ENCODE measurements around the gene HHAT.

DNA sequence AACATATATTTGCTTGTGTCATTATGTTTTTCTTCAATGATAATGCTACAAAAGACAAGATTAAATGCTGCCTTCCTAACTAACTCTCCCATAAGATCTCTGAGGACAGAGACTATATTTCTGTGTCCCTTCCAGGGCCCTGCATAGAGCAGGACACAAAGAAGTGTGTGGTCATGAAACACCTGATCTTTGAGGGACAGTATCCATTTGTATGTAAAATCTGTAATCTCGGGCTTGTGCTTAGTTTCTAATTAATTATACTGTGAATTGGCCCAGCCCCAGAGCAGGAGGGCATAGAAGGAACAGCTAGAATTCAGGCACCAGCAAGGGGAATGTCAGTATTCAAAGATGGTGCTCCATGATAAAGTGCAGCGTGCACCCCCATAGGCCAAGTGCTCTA, 374.9 kb downstream of the HHAT start:
- TF ChIP-seq POLR2A (IDR thresholded peaks at IDR 0.05; ENCODE audit: low read length) (no peak), GATA1 (IDR thresholded peaks at IDR 0.05; ENCODE audit: low read depth, low read length) (no peak)
